NCI-H345 treated with DMSO at 0.1 percent for 48 hours (cell line): ENCODE results near the gene LTA4H.
A peak's percentile ranks its signal among the peaks of the same experiment; 100 is the strongest.
"Not testable (repeated sequence)": the region's sequence is repeated elsewhere in the genome, so short reads cannot be mapped to it uniquely, and the experiment has no call there.

Experiments
- DNase-seq: peaks from one replicate; lab custom pipeline; 2025; ENCODE audit not compliant: unreplicated experiment; lab: John Stamatoyannopoulos, UW

Gene LTA4H

DNA sequence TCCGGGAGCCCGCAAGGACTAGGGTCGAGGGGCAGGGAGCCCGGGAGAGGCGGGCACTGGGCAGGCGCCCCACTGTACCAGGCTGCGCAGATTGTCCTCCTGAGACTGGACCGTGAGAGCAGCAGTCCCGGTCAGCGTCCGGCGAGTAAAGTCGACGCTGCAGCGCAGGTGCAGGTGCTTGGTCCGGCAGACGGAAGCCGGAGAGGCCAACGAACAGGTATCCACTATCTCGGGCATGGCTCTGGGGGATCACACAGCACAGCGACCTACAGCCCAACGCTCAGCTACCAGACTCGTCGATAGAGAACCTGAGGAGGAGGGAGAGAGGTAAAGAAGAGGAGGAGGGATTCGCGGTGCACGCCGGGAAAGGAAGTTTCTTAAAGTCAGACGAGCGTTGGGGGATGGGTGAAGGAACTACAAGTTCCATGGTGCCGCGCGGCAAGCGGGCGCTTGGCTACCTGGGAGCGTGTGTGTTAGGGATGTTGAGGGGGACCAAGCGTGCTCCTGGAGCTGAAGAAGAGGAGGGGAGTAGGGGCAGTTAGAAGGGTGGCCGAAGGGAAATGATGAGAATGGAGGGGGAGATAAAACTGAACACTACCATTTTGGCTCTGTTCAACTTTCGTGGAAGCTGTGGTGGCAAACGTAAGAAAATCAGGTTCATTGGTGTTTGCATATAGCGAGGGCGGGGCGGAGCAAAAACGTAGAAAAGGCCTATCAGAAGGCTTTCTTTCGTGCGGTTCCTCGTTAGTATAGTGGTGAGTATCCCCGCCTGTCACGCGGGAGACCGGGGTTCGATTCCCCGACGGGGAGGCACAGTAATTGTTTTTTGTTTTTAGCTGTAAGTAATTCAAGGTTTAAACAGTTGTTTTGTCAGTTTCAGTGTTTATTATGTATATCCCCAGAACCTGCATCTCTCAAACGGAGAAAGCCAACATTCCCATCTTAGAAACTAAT is at the start of gene LTA4H:
LTA4H (minus strand) TSS at position 305 of the 954 bp plus-strand sequence; CDS start at position 237, 68 bp downstream.
- peak; percentile 98 for DNase-seq

DNA sequence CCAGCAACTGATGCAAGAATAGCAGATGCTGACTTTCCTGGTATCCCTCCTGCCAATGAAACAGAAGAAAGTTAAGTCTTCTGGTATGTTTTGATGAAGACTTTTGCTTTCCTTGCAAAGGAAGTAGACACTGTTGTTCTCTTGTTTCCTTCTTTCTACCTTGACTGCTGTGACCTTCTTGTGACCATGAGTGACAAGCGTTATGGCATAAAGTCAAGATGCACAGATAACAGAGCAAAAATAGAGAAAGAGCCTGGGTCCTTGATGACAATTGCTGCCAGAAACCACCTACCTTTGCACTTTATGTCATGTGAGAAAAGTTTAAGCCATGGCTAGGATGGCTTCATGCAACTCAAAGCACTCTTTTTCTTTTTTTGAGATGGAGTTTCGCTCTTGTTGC is 49.2 kb upstream of the LTA4H start:
- no peak for DNase-seq

DNA sequence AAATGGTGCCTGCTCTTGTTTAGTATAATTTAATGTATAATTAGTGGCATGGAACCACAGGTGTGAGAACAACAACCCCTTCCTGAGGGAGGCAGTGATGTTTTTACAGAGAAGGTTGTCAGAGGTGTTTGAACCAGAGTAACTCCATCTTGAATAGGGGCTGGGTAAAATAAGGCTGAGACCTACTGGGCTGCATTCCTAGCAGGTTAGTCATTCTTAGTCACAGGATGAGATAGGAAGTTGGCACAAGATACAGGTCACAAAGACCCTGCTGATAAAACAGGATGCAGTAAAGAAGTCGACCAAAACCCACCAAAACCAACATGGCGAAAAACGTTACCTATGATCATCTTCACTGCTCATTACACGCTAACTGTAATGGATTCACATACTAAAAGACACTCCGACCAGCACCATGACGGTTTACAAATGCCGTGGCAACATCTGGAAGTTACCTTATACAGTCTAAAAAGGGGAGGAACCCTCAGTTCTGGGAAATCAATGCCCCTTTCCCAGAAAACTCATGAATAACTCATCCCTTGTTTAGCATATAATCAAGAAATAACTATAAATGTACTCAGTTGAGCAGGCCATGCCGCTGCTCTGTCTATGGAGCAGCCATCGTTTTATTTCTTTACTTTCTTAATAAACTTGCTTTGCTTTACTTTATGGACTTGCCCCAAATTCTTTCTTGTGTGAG is 47.8 kb upstream of the LTA4H start:
- DNase-seq: no peak

DNA sequence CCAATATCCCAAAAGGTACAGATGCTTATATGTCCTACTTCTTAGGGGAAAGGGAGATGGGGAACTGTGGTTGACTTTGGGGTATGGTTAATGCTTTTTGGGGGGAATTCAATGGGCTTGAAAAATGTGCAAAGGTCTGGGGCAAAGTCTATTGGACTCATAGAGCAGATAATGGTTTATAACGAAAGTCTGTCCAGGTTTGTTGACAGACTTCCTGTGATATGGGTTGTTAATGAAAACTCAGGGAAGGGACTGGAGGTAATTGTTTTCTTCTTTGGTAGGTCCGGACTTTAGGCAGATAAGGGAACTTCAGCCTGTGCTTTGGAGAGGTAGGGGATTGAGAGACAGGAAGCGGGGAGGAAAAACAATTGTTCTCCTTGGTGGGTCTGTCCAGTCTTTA is 46.2 kb upstream of the LTA4H start:
- no peak for DNase-seq

DNA sequence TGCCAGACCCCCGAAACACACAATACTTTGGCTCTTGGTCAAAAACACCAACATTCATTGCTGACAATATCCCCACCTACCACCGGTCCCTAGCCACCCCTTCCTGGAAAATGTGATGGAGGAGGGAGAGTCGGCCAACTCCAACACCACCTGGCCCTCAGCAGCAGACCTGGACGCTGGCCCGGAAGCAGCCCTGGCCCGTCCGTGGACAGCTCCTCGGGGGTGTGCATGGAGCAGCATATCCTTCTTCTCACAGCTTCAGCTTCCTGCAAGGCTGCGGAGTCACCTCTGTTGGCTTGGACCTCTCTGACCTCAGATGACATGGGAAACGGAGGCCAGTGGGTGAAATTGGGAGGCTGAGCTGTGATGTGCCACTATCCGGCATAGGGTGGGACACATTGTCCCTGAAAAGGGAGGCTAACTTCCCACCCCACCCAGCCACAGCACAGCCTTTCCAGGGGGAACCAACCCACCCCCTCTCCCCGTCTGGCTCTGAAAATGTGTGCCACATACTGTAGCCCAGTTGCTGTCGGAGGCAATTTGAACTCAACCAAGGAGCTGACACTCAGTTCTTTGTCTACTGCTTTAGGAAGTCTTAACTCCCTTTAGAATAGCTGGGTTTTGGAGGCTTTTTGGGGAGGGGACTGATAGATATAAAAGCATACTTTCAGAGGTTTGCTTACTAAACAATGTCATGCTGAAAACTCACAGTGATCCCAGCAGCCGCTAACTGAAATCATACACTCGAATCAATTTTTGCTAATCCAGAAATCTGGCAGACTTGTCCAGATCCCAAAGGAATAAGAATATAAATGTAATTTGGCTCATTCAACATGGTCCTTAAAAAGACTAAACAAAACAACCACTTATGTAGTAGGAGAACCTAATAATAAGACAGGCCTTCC is 43.1 kb upstream of the LTA4H start:
- DNase-seq: no peak

DNA sequence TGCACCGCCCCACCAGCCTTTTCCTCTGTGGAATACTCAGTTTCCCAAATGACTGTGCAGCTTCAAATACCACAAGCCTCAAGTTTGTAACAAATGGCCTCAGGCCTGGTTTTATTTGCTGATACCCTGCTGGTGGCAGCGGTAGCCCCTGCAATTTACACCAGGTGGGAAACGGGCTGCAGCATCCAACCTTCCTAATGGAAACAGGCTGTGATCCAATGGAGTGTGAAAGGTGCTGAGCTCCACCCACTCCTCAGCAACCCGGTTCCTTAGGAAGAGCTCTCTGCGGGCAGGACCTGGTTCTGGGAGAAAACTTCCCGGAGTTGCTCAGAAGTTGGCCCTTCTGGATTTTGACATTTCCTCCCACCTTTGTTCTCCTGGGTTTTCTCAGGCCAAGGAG is 41.7 kb upstream of the LTA4H start:
- no peak for DNase-seq

DNA sequence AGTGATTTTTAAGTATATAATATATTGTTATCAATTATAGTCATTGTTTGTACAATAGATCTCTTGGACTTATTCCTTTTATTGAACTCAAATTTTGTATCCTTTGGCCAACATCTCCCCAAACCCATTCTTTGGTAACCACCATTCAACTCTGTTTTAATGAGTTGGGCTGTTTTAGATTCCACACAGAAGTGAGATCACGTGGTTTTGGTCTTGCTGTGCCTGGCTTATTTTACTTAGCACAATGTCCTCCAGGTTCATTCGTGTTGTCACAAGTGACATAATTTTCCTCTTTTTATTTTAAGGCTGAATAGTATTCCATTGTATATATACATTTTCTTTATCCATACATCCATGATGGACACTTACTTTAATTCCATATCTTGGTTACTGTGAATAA is 40.2 kb upstream of the LTA4H start:
- no peak for DNase-seq

DNA sequence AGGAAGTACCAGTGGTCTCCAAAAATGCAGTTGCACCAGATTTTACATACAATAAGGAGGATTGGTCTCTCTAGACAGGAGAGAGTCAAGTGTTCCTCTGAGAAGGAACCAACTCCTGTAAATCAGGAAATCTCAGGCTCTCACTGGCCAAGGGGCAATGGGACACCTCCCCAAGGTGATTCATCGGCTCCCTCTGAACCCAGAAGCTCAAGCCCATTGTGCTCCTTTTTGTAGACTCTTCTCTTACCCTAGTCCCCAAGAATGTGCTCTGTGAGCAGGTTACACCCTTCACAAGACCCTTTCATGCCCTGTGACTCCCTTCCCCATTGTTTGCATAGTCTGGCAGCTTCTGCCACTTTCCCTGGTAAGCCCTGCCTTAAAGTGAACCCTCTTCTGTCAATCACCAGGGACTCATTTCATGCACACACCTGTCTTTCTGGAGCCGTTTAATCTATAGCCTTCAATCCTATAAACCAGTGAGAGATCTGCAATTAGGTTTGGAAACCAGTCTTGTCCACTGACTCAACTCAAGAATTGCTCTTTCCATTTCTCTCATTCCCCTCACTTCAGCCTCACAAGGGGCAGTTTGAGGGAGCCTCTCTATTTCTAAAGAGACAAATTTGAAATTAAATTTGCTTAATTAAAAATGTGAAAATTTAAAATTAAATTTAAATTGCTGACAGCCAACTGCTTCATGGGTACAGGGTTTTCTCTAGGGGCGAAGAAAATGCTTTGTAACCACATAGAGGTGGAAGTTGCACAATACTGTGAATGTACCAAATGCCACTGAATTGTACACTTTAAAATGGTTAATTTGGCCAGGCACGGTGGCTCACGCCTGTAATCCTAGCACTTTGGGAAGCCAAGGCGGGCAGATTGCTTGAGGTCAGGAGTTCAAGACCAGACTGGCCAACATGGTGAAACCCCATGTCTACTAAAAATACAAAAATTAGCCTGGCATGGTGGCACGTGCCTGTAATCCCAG is 38.3 kb upstream of the LTA4H start:
- DNase-seq: no peak

DNA sequence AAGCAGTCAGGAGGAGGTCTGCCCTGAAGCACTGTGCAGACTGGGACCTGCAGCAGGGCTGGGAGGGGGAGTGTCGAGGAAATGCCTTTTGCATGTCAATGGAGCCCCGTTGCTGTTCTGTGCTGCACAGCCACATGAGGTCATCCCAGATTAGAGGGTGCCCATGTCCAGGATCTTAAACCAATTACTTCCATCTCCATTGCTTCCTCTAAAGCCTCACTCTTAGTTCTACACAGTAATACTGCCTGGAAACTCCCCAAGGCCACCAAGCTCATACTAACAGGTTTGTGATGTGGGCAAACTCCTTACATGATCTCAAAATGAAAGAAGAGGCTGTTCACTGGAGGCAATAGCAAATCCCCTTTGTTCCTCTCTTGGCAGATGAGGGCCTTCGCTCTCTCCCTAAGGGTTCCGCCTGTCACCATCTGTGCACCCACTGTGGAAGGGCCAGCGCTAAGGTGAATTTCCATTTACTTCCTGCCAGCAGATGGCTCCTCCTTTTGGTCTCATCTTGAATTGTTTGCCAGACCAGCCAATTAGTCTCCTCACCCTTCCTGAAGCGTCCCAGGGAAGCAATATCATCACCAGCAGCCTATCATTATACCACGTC is 35.4 kb upstream of the LTA4H start:
- no peak for DNase-seq

DNA sequence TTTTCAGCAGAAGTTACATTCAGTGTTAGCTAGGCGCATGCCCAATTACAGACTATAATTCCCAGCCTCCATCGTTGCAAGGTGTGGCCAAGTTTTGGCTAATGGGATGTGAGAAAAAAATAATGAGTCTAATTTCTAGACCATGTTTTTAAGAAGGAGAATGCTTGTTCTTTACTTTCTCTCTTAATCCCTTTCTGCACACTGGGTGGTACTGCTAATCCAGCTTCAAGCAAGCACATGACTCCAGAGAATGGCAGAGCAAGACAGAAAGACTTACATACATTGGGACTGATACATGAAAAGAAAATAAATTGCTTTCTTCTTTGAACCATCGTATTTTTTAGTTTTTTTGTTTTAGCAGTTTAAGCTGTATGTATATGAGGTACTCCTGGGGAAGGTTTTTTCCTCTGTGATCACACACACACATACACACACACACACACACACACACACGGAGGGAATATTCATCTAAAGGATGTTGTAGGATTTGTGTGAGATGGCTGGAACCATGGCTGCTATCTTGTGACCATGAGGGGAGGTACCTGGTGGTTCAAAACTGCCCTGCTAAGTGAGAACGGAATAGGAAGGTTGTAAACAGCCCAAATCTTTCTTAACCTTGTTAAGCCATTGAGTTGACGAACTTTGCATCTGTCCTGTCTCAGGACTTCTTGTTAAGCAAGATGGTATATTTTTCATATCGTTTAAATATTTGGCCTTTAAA is 34.3 kb upstream of the LTA4H start:
- no peak for DNase-seq

DNA sequence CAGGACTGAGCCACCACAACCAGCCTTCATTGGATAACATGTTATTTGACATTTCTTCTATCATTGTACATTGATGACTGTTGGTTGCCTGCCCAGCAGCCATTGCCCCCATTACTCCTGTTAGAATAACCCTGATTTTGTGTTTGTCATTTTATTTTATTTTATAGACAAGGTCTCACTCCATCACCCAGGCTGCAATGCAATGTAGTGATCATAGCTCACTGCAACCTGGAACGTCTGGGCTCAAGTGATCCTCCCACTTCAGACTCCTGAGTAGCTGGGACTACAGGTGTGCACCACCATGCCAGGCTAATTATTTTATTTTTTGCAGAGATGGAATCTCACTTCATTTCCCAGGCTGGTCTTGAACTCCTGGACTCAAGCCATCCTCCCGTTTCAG is 33.2 kb upstream of the LTA4H start:
- no peak for DNase-seq

DNA sequence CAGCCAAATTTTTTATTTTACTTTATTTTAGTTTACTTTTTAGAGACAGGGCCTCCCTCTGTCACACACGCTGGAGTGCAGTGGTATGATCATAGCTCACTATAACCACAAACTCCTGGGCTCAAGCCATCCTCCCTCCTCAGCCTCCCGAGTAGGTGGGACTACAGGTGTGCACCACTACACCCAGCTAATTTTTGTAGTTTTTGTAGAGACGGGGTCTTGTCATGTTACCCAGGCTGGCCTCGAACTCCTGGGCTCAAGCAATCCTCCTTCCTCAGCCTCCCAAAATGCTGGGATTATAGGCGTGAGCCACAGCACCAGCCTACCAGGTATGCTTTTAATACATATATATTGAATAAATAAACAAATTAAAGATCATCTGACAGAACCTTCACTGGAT is 32.7 kb upstream of the LTA4H start:
- DNase-seq: no peak

DNA sequence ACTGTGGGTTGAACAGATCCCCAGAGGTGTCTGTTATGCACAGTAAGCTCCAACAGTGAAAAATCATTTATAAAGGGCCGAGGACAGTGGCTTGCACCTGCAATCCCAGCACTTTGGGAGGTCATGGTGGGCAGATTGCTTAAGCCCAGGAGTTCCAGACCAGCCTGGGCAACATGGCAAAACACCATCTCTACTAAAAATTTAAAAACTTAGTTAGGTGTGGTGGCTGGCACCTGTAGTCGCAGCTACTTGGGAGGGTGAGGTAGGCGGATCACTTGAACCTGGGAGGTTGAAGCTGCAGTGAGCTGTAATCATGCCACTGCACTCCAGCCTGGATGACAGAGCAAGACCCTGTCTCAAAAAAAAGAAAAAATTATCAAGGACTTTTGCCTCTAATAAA is 30.4 kb upstream of the LTA4H start:
- DNase-seq: not testable (repeated sequence)

DNA sequence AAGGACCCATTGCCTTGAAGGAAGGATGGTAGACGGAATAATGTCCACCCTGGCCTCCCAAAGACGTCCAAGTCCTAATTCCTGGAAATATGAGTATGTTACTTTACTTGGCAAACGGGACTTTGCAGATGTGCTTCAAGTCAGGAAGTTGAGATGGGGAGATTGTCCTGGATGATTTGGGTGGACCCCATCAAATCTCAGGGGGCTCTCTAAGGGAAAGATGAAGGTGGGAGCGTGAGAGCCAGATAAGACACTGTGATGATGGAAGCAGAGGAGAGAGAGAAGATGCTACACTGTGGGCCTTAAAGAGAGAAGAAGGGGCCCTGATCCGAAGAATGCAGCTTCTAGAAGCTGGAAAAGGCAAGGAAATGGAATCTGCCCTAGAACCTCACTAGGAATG is 29.6 kb upstream of the LTA4H start:
- DNase-seq: no peak

DNA sequence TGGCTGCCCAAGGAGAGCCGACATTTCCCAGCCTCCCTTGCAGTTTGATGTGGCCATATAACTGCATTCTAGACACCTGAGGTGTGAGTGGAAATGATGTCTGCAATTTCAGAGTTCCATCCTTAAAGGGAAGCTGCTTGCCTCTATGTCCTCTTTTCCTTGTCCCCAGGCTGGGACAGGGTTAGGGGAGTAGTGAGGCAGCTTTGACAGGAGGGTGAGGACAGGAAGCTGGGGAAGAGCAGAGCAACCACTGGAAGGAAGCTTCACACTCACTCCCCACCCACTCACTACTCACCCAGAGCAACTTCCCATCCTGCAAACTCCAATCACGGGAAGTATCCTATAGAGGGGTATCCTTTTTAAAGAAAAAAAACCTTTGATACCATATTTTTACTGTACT is 28.9 kb upstream of the LTA4H start:
- no peak for DNase-seq

DNA sequence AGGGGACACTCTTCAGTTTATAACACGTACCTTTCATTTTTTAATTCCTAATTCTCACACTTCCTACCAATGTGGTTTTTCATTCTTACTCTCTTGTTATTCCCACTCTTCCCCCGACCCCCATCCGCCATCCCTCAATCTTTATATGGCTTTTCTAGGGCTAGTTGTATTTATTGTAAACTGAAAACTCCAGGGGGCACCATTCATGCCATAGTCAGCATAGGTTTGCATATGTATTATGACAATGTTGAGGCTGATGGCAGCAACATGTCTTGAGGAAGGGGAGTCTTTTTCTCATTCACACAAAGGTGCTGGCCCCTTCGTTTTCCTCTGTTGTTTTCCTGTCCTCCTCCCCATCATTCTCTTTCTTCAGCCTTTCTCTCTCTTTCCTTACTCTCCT is 27.7 kb upstream of the LTA4H start:
- DNase-seq: no peak

DNA sequence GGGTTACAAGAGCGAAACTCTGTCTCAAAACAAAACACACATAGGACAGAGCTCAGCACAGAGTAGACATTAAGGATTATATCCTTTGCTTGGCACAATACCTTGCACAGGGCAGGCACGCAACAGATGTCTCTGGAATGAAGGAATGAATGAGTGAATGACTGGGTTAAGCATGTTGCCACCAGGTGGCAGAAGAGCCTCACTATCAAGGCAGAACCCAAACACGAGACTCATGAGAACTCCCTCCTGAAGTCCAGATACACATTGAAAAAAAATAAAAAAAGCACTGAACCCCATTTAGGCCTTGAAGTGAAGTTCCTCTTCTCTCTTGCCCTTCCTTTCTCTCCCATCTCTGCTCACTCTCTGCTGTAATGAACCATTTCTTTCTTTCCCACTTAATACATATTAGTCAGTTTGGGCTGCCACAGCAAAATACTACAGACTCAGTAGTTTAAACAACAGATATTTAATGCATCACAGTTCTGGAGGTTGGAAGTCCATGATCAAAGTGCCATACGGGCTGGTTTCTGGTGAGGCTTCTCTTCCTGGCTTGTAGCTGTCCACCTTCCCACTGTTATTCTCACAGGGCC is 26.6 kb upstream of the LTA4H start:
- peak; percentile 53 for DNase-seq

DNA sequence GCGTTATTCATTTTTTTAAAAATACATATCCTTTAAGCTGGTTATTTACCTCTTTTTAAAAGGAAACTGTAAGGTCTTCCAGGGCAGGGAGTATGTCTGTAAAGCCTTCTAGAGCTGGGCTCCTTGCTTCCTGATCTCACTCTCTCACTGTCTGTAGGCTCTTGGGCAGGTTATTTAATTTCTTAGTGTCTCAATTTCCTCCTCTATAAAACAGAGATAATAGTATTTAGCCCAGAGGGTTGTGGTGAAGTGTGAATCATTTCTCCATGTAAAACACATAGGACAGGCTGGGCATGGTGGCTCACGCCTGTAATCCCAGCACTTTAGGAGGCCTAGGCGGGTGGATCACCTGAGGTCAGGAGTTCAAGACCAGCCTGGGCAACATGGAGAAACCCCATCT is 25.9 kb upstream of the LTA4H start:
- DNase-seq: no peak

DNA sequence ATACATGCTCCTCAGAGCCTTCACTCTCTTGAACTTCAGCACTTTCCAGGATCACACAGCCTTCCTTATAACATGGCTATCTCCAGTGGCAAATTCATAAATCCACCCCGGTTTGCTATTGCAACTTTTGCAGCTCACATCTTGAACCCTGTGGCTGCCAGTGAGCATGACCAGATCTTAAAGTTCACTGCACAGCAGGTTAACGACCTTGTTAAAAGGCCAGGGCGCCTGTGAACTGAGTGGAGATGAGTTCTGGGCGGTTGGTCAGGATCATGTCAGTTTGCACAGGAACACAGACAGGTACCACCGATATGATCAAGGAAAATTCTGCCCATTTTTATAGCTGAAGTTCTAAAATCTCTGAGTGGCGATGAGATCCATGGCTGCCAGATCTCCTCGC is 24.7 kb upstream of the LTA4H start:
- no peak for DNase-seq
